NCI-H526 (cell line): Measurements from ENCODE around the gene HACE1.
"Not testable (repeated sequence)": the region's sequence is repeated elsewhere in the genome, so short reads cannot be mapped to it uniquely, and the experiment has no call there.

Experiments used
- DNase-seq, 2 experiments: peaks; one replicate each; lab custom pipeline; 2025; lab: John Stamatoyannopoulos, UW

The HACE1 gene

GRCh38 chr6:104828478-104828877, 31.2 kb downstream of the HACE1 start:
- DNase-seq = no peak

GRCh38 chr6:104820820-104821219, 38.9 kb downstream of the HACE1 start:
- DNase-seq = not testable (repeated sequence)

GRCh38 chr6:104816125-104816524, 43.6 kb downstream of the HACE1 start:
- no peak for DNase-seq

- no peak for DNase-seq
Measured at GRCh38 chr6:104814743-104815142, 45.0 kb downstream of the HACE1 start.

GRCh38 chr6:104813552-104813951, 46.2 kb downstream of the HACE1 start:
- no peak for DNase-seq

- DNase-seq = no peak
Measured at GRCh38 chr6:104809116-104809515, 50.6 kb downstream of the HACE1 start.

- not testable (repeated sequence) for DNase-seq
Measured at GRCh38 chr6:104805335-104805734, 54.4 kb downstream of the HACE1 start.

GRCh38 chr6:104799134-104799657, 60.5 kb downstream of the HACE1 start:
- DNase-seq = no peak

- no peak for DNase-seq
Measured at GRCh38 chr6:104796031-104796785, 63.5 kb downstream of the HACE1 start.

GRCh38 chr6:104795363-104795762, 64.4 kb downstream of the HACE1 start:
- no peak for DNase-seq

- peak; percentile 0 to 32 for DNase-seq
Measured at GRCh38 chr6:104789770-104790190, 69.9 kb downstream of the HACE1 start.

- DNase-seq = no peak
Measured at GRCh38 chr6:104788400-104788799, 71.3 kb downstream of the HACE1 start.

GRCh38 chr6:104787305-104787704, 72.4 kb downstream of the HACE1 start:
- DNase-seq = no peak

GRCh38 chr6:104784884-104785283, 74.8 kb downstream of the HACE1 start:
- DNase-seq = no peak

GRCh38 chr6:104771258-104771832, 88.4 kb downstream of the HACE1 start:
- peak; percentile 11 to 42 for DNase-seq

- no peak for DNase-seq
Measured at GRCh38 chr6:104768906-104769305, 90.8 kb downstream of the HACE1 start.

GRCh38 chr6:104766595-104766994, 93.1 kb downstream of the HACE1 start:
- no peak for DNase-seq

GRCh38 chr6:104754788-104755409, 104.8 kb downstream of the HACE1 start:
- no peak for DNase-seq

- no peak for DNase-seq
Measured at GRCh38 chr6:104753251-104753650, 106.5 kb downstream of the HACE1 start.

GRCh38 chr6:104750449-104750848, 109.3 kb downstream of the HACE1 start:
- no peak for DNase-seq

- DNase-seq = not testable (repeated sequence)
Measured at GRCh38 chr6:104739124-104739523, 120.6 kb downstream of the HACE1 start.

GRCh38 chr6:104737567-104737966, 122.2 kb downstream of the HACE1 start:
- not testable (repeated sequence) for DNase-seq

- no peak for DNase-seq
Measured at GRCh38 chr6:104736545-104736944, 123.2 kb downstream of the HACE1 start.
